HepG2 (cell line): ENCODE results near the gene SPATA33. TPM values are rescaled to one million over a fixed set of nuclear protein-coding genes. Genes with fewer than 3 reads are reported as not detected.

Experiments
- BORCS8-MEF2B ChIP-seq: sonication (generic); formaldehyde crosslinking; IDR thresholded peaks from 2 replicates; pipeline ENCODE4 v1.8.0; 2022; ENCODE audit warnings: mild to moderate bottlenecking, missing genetic modification reagents
- HIVEP1 ChIP-seq: sonication (generic); formaldehyde crosslinking; IDR thresholded peaks from 2 replicates; pipeline ENCODE4 v1.4.0; 2020; ENCODE audit warnings: mild to moderate bottlenecking, missing genetic modification reagents
- LCORL ChIP-seq, 2 experiments: fragments of 450-650 bp in 1 of 2; sonication (generic) in 1 of 2; formaldehyde crosslinking in 1 of 2; IDR thresholded peaks; 2 replicates each; pipeline versions ENCODE4 v1.5.0 to v1.6.1; 2017 to 2020; ENCODE audit warnings: antibody characterized with exemption in 1 of 2, missing genetic modification reagents in 1 of 2
- MAX ChIP-seq: IDR thresholded peaks from 2 replicates; pipeline ENCODE4 v1.6.1; 2012; ENCODE audit warnings: inconsistent platforms
- PHF5A ChIP-seq: IDR thresholded peaks from one replicate; pipeline ENCODE4 v1.6.1; 2018; ENCODE audit warnings: low read depth, missing genetic modification reagents; ENCODE audit not compliant: unreplicated experiment
- PHF8 ChIP-seq: sonication (generic); formaldehyde crosslinking; IDR thresholded peaks from 2 replicates; pipeline ENCODE4 v1.5.0; 2020; ENCODE audit warnings: missing genetic modification reagents
- SNAI1 ChIP-seq: sonication (generic); formaldehyde crosslinking; IDR thresholded peaks from 2 replicates; pipeline ENCODE4 v1.5.0; 2020; ENCODE audit warnings: mild to moderate bottlenecking, missing genetic modification reagents, borderline replicate concordance
- TAF1 ChIP-seq: sonication (generic); formaldehyde crosslinking; IDR thresholded peaks from 2 replicates; pipeline ENCODE4 v1.4.0; 2020; ENCODE audit warnings: missing genetic modification reagents
- ZBED4 ChIP-seq: sonication (generic); formaldehyde crosslinking; IDR thresholded peaks from 2 replicates; pipeline ENCODE4 v1.4.0; 2020; ENCODE audit warnings: missing genetic modification reagents, borderline replicate concordance
- ZC3H13 ChIP-seq: sonication (generic); formaldehyde crosslinking; IDR thresholded peaks from 2 replicates; pipeline ENCODE4 v1.8.1; 2023; ENCODE audit warnings: mild to moderate bottlenecking, missing genetic modification reagents, moderate library complexity
- ZNF232 ChIP-seq: sonication (generic); formaldehyde crosslinking; IDR thresholded peaks from 2 replicates; pipeline ENCODE4 v1.4.0; 2020; ENCODE audit warnings: missing genetic modification reagents, borderline replicate concordance
- ZNF546 ChIP-seq: sonication (generic); formaldehyde crosslinking; conservative IDR thresholded peaks from 2 replicates; pipeline ENCODE4 v1.8.1; 2023; ENCODE audit warnings: mild to moderate bottlenecking, missing genetic modification reagents
- ZNF574 ChIP-seq: sonication (generic); formaldehyde crosslinking; IDR thresholded peaks from 2 replicates; pipeline ENCODE4 v1.4.0; 2020; ENCODE audit warnings: missing genetic modification reagents
- ZNF788 ChIP-seq: sonication (generic); formaldehyde crosslinking; IDR thresholded peaks from 2 replicates; pipeline ENCODE4 v1.5.0; 2020; ENCODE audit warnings: mild to moderate bottlenecking, missing genetic modification reagents, borderline replicate concordance
- ZSCAN21 ChIP-seq: sonication (generic); formaldehyde crosslinking; IDR thresholded peaks from 2 replicates; pipeline ENCODE4 v1.8.0; 2022; ENCODE audit warnings: mild to moderate bottlenecking, missing genetic modification reagents, moderate library complexity, borderline replicate concordance
- ZSCAN25 ChIP-seq: sonication (generic); formaldehyde crosslinking; IDR thresholded peaks from 2 replicates; pipeline ENCODE4 v1.8.0; 2022; ENCODE audit warnings: mild to moderate bottlenecking, missing genetic modification reagents
- polyA plus RNA-seq, 8 experiments: library from polyadenylated mRNA; depleted of rRNA in 3 of 8; stranded (reverse) in 7 of 8; unstranded in 1 of 8; fragments of >200 nt; fragmentation: Illumina TruSeq in 4 of 8; extraction: Trizol in 4 of 8; gene quantifications; 2 replicates each; pipeline versions ENCODE4 v1.2.1 to v1.2.3, GENCODE V29; 2011 to 2016; ENCODE audit warnings: low read depth in 4 of 8, missing spikeins in 1 of 8, mixed read lengths in 1 of 8; ENCODE audit not compliant: insufficient read depth in 1 of 8
- total RNA-seq, 5 experiments: library from RNA; depleted of rRNA; stranded (reverse); fragments of >200 nt; fragmentation: Illumina TruSeq; extraction: Trizol; gene quantifications; 2 replicates each; pipeline ENCODE4 v1.2.3, GENCODE V29; 2016; ENCODE audit warnings: low read depth in 1 of 5

The SPATA33 gene
- total and polyA plus RNA-seq, 2 of the 13 experiments (the other 11 are each of a cell fraction or from before 2014, with no cell fraction given) = 5.7 to 11.0 TPM

- TF ChIP-seq ZNF574 (CRISPR knock-in tag) (peak; percentile 46; the same call in 1 of the 2 replicates), LCORL (IDR thresholded peaks at IDR 0.05) (no peak), LCORL (CRISPR knock-in tag; IDR thresholded peaks at IDR 0.05) (peak; percentile 29; the same call in 1 of the 2 replicates), ZNF546 (CRISPR knock-in tag) (peak; percentile 51; the same call in 1 of the 2 replicates), ZSCAN21 (peak; percentile 58; the same call in 1 of the 2 replicates), ZNF788 (CRISPR knock-in tag) (no peak), ZNF232 (CRISPR knock-in tag) (0 out of 2 replicates have a peak, but pooled peaks have one; percentile 16), ZC3H13 (CRISPR knock-in tag) (peak; percentile 39; the same call in 1 of the 2 replicates), ZSCAN25 (peak; percentile 79), HIVEP1 (0 out of 2 replicates have a peak, but pooled peaks have one; percentile 30), SNAI1 (CRISPR knock-in tag) (peak; percentile 38; the same call in 1 of the 2 replicates), PHF8 (CRISPR knock-in tag) (no peak), ZBED4 (0 out of 2 replicates have a peak, but pooled peaks have one; percentile 49), PHF5A (no peak), TAF1 (CRISPR knock-in tag) (0 out of 2 replicates have a peak, but pooled peaks have one; percentile 29), MAX (peak; percentile 97), BORCS8-MEF2B (CRISPR knock-in tag) (peak; percentile 85; the same call in 1 of the 2 replicates)
Observed at GRCh38 chr16:89623511-89624261, 34.0 kb upstream of the SPATA33 start (continued).
